ENCODE measurements around the gene PDE4C.

DNA sequence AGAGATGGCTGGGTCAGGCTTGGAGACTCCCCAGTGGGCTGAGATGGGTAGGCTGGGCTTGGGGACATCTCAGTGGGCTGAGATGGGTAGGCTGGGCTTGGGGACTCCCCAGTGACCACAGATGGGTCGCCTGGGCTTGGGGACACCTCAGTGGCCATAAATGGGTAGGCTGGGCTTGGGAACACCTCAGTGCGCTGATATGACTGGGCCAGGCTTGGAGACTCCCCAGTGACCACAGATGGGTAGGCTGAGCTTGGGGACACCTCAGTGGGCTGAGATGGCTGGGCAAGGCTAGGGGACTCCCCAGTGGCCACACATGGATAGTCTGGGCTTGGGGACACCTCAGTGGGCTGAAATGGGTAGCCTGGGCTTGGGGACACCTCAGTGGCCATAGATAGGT is 35.2 kb upstream of the PDE4C start:
- TF ChIP-seq, protein P1, sequence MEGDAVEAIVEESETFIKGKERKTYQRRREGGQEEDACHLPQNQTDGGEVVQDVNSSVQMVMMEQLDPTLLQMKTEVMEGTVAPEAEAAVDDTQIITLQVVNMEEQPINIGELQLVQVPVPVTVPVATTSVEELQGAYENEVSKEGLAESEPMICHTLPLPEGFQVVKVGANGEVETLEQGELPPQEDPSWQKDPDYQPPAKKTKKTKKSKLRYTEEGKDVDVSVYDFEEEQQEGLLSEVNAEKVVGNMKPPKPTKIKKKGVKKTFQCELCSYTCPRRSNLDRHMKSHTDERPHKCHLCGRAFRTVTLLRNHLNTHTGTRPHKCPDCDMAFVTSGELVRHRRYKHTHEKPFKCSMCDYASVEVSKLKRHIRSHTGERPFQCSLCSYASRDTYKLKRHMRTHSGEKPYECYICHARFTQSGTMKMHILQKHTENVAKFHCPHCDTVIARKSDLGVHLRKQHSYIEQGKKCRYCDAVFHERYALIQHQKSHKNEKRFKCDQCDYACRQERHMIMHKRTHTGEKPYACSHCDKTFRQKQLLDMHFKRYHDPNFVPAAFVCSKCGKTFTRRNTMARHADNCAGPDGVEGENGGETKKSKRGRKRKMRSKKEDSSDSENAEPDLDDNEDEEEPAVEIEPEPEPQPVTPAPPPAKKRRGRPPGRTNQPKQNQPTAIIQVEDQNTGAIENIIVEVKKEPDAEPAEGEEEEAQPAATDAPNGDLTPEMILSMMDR (conservative IDR thresholded peaks at IDR 0.05 in 1 of 2, IDR thresholded peaks at IDR 0.05 in 1 of 2; ENCODE audit: low read depth in 1 of 2, low read length in 2 of 2): no peak
- no peak for TF ChIP-seq EZH2 (IDR thresholded peaks at IDR 0.05; ENCODE audit: low read length, missing control alignments)

Measured in fibroblast of lung (primary cell).